GM21447 (cell line): ENCODE data around the gene OS9.
"Not testable (repeated sequence)": the region's sequence is repeated elsewhere in the genome, so short reads cannot be mapped to it uniquely, and the experiment has no call there.

ENCODE experiments used
- ATAC-seq: cut with Tn5 transposase; IDR thresholded peaks from one replicate; pipeline ENCODE4 v1.9.1; 2021; ENCODE audit not compliant: unreplicated experiment

The OS9 gene

DNA sequence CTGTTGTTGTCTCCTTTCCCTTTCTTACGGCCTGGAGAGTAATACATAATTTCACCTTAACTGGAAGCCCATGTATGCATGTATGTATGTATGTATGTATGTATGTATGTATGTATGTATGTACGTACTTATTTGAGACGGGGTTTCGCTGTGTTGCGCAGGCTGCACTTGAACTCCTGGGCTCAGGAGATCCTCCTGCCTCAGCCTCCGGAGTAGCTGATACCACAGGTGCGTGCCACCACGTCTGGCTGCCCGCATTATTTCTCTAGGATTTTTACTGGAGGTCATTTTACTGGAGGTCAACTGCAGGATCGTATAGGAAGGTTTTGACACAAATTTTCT is 644 bp upstream of the OS9 start:
- ATAC-seq, result no peak

DNA sequence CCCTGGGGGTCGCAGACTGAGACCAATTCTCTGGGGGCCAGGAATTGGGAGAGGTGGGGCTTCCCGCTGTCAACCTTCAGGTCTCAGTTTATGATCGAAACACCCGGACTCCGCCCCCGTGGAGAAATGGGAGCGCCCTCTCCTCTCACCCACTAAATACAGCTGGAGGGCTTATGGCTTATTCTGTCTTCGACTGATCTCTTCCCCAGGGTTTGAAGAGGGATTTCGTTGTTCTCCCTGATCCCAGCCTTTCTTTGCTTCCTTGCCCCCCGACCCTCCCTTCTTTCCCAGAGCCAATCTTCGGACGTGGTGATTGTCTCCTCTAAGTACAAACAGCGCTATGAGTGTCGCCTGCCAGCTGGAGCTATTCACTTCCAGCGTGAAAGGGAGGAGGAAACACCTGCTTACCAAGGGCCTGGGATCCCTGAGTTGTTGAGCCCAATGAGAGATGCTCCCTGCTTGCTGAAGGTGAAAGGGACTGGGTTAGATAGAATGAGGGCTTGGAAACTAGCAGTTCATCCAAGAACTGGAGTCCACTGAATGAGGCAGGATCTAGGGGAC is 607 bp downstream of the OS9 start:
- peak; percentile 2 for ATAC-seq

DNA sequence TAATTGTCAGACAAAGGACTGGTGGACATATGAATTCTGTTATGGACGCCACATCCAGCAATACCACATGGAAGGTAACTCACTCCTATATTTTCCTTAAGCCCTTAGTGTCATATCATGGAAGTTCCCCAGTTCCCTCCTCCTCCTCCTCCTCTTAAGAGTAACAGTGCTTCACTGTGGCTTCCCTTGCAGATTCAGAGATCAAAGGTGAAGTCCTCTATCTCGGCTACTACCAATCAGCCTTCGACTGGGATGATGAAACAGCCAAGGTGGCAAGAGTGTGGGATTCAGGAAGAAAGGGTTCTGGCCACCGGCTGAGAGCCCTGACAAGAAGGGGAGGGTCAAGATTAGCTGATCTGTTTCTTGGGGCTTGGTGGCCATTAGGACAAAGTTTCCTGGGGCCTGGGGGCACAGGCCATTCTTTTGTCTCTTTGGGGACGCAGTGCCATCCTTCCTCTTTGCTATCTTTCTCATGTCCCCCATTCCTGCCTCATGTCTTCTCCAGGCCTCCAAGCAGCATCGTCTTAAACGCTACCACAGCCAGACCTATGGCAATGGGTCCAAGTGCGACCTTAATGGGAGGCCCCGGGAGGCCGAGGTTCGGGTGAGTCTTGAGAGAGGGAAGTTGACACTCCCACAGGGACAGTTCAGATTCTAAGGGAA is 2.0 kb downstream of the OS9 start:
- ATAC-seq, result no peak

DNA sequence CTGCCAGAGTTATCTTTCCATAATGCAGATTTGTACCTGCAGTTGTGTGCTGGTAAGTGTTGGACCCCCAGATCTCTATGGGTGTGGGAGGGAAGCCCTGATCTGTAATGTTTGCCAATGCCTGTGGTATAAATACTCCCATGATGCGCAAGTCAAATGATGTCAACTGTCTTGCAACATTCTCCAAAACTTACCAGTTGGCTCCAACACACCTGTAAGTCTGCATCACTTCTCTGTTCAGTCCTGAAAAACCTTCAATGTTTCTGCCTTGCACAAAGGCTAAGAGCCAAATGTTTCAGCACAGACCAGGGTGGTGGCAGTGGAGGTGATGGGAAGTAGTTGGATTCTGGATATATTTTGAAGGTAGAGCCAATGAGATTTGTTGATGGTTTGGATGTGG is 3.1 kb downstream of the OS9 start:
- no peak for ATAC-seq

DNA sequence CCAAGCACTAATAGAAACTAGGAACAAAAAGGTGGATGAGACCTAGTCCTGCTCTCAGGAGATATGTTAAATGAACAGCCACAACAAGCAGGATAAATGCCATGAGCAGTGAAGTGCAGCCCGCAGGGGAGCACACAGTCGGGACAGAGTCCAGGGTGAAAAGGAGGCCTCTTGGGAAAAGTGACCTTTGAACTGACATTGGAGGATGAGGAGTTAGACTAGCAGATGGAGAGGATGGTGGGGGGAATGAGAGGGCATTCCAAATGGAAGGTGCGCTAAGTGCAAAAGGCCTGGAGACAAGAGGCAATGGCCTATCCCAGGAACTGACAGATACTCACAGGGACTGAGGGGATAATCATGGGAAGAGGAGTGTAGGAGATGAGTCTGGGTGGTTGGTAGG is 4.5 kb downstream of the OS9 start:
- no peak for ATAC-seq

DNA sequence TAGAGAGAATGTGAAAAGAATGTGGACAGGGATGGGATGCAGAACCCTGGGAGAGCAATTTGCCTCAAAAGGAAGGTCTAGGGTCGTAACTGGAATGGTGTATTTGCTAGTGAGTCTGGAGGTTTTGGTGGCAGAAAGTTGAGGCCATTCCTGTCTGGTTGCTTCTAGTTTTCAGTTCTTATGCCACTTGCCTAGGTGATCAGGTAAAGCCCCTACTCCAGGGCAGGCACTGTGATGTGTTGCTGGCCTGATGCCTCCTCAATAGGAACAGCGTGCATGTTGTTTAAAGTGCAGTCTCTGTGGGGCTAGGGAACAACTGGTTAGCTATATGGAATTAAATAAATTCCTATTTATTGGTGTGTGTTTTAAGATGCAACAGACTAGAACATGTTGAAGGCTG is 6.4 kb downstream of the OS9 start:
- ATAC-seq, result no peak

DNA sequence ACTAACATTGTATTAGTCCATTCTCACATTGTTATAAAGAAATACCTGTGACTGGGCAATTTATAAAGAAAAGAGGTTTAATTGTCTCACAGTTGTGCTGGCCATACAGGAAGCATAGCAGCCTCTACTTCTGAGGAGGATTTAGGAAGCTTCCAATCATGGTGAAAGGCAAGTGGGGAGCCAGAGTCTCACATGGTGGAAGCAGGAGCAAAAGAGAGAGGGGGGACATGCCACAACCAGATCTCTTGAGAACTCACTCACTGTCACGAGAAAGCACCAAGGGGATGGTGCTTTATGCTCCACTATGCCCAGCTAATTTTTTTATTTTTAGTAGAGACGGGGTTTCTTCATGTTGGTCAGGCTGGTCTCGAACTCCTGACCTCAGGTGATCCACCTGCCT is 13.3 kb downstream of the OS9 start:
- no peak for ATAC-seq

DNA sequence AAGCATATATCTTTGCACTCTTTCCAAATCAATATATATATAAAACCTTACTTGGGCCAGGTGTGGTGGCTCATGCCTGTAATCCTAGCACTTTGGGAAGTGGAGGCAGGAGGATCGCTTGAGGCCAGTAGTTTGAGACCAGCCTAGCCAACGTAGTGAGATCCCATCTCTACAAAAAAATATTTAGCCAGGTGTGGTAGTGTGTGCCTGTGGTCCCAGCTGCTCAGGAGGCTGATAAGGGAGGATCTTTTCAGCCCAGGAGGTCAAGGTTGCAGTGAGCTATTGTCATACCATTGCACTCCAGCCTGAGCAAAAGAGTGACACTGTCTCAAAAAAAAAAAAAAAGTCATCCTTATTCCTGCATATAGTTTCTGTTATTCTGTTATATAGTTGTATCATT is 14.4 kb downstream of the OS9 start:
- ATAC-seq, result no peak

DNA sequence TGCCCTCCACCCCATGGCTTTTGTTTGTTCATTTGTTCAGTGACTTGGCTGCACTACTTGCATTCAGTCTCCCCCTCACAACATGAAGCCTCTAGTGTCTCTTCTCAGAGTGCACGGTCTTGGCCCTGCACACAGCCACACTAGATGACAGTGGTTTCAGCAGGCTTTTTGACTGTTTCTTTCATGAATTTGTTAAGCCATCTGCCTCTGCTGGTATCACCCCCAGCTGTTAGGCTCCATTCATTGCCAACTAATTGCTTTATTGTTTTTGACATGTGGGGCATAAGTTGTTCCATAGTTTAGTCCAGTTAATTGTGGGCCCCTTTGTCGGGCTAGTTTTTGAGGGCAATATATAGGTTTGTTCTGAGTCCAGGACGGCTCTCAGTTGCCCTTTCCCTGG is 18.8 kb downstream of the OS9 start:
- ATAC-seq, result no peak

DNA sequence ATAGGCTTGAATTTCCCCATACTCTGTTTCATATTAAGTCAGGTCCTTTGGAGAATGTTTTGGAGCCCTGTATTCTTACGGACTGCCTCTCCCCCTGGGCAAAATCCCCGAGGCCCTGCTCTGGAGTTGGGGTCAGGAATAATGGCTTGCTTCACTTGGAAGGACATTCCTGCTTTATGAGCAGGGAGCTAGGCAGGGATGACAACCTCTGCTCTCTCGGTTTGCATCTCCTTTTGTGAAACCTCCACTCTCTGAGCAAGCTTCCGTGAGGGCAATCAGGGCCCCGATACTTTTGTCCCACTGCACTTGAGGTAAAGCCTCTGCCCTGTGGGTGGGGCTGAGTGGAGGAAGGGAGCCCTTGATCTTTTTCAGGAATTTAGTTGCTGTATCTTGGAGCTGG is 19.3 kb downstream of the OS9 start:
- no peak for ATAC-seq

DNA sequence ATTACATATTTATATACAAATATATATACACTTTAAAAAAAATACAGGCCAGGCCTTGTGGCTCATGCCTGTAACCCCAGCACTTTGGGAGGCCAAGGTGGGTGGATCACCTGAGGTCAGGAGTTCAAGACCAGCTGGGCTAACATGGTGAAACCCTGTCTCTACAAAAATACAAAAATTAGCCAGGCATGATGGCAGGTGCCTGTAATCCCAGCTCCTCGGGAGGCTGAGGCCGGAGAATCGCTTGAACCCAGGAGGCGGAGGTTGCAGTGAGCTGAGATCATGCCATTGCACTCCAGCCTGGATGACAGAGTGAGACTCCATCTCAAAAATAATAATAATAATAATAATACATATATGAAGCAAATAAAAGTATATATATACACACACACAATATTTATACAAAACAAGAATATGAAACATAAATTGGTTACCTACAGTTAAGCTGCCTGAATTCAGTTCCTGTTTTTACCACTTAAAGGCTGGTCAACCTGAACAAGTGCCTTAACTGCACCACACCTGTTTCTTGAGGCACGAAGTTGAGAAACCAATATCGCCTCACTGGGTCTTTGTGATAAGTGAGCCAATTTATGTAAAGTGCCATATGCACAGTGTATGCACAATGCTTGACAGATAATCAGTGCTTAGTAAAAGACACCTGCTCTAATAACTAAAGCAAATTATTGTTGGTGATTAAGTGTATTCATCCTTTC is 21.3 kb downstream of the OS9 start:
- not testable (repeated sequence) for ATAC-seq

DNA sequence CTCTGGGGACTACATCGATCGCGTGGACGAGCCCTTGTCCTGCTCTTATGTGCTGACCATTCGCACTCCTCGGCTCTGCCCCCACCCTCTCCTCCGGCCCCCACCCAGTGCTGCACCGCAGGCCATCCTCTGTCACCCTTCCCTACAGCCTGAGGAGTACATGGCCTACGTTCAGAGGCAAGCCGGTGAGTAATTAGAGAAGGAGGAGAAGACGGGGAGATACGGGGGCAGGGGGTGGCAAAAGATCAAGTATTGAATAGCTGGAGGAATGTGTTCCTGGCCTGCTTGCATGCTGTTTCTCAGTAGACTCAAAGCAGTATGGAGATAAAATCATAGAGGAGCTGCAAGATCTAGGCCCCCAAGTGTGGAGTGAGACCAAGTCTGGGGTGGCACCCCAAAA is 21.9 kb downstream of the OS9 start:
- no peak for ATAC-seq

DNA sequence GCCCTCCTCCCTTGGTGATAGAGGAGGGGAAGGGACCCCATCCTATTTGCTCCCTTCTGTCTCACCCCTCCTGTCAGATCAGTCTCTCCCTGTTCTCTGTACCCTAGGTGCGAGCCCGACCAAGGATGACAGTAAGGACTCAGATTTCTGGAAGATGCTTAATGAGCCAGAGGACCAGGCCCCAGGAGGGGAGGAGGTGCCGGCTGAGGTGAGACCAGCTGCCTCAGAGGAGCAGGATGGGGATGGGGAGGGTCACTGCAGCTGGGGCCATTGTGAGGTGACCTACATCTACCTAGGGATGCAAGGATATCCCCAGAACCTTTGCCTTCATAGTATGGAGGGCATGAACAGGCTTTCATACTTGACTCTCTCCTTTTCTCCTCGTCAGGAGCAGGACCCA is 22.4 kb downstream of the OS9 start:
- ATAC-seq, result no peak

DNA sequence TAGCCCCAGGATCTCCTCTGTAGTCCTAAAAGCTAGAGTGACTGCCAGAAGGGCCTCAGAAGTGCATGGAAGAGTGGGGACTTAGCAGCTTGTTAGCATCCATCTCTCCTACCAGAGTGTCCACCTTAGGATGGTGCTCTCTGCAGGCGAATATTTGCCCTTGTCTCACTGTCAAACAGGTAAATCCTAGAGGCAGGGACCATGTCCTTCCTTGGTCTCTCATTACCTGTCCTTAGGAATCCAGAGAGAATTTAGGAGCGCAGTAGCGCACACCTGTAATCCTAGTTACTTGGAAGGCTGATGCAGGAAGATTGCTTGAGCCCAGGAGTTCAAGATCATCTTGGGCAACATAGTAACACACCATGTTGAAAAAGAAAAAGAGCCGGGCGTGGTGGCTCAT is 23.2 kb downstream of the OS9 start:
- no peak for ATAC-seq

DNA sequence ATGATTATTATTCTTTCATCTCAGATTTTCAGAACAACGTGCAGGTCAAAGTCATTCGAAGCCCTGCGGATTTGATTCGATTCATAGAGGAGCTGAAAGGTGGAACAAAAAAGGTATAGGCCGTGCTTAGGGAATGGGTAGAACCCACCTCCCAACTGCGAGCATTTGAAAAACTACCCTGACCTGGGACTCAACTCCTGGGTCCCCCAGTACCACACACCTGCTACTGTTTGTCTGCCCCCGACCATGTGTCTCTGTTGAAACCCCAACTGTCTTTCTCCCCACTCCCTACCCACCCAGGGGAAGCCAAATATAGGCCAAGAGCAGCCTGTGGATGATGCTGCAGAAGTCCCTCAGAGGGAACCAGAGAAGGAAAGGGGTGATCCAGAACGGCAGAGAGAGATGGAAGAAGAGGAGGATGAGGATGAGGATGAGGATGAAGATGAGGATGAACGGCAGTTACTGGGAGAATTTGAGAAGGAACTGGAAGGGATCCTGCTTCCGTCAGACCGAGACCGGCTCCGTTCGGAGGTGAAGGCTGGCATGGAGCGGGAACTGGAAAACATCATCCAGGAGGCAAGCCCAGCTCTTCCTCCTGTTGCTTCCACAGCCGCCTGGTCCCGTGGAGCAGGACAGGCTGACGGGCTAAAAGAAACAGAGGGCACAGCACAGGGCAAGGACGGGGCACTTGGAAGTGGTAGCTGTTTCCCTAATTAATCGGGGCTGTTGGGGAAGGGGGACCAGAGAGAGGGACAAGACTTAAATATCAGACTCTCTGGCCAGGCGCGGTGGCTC is 24.1 kb downstream of the OS9 start:
- ATAC-seq, result no peak

DNA sequence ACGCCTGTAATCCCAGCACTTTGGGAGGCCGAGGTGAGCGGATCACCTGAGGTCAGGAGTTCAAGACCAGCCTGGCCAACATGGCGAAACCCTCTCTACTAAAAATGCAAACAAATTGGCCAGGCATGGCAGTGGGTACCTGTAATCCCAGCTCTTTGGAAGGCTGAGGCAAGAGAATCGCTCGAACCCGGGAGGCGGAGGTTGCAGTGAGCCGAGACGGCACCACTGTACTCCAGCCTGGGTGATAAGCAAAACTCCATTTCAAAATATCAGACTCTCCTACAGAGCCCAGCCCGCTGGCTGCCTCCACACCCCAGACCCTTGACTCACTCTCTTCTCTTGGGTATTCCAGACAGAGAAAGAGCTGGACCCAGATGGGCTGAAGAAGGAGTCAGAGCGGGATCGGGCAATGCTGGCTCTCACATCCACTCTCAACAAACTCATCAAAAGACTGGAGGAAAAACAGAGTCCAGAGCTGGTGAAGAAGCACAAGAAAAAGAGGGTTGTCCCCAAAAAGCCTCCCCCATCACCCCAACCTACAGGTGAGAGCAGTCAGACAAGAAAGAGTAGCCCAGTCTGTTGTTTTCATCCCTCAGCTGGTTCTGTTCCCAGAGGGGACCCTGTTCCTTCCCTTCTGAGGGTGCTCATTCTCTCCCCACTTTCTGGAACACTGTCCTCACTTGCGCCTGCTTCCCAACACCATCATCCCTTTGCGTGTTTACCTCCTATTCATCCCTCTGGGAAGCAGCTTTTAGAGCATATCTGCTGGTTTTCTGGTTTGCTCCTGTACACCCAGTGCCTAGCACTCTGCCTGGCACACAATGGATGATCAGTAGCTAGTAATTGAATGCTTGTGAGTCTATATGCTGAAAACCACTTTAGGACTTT is 25.0 kb downstream of the OS9 start:
- ATAC-seq, result no peak

DNA sequence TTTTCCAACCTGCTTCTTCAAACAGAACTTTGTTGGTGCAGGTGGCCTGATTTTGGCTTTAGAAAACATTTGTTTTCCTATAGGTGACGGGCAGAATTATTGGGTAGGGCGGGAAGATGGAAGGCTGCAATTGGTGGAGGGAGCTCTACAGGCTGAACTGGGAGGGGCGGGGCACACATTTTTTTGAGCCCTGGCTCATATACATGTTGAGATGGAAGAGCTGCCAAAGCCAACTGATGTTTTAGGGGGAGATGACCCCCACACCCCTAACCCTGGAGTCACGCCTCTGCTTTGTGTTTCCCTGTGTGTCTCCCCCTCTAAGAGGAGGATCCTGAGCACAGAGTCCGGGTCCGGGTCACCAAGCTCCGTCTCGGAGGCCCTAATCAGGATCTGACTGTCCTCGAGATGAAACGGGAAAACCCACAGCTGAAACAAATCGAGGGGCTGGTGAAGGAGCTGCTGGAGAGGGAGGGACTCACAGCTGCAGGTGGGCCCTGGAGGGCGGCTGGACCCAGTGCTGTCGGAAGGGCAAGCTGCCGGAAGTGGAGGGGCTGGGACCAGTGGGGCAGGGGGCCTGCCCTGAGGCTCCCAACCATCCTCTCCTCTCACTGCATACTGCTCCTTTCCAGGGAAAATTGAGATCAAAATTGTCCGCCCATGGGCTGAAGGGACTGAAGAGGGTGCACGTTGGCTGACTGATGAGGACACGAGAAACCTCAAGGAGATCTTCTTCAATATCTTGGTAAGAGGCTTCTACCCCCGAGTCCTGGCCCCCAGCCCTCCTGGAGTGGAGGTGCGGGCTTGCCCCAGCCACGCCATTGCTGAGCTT is 26.1 kb downstream of the OS9 start:
- ATAC-seq, result no peak

DNA sequence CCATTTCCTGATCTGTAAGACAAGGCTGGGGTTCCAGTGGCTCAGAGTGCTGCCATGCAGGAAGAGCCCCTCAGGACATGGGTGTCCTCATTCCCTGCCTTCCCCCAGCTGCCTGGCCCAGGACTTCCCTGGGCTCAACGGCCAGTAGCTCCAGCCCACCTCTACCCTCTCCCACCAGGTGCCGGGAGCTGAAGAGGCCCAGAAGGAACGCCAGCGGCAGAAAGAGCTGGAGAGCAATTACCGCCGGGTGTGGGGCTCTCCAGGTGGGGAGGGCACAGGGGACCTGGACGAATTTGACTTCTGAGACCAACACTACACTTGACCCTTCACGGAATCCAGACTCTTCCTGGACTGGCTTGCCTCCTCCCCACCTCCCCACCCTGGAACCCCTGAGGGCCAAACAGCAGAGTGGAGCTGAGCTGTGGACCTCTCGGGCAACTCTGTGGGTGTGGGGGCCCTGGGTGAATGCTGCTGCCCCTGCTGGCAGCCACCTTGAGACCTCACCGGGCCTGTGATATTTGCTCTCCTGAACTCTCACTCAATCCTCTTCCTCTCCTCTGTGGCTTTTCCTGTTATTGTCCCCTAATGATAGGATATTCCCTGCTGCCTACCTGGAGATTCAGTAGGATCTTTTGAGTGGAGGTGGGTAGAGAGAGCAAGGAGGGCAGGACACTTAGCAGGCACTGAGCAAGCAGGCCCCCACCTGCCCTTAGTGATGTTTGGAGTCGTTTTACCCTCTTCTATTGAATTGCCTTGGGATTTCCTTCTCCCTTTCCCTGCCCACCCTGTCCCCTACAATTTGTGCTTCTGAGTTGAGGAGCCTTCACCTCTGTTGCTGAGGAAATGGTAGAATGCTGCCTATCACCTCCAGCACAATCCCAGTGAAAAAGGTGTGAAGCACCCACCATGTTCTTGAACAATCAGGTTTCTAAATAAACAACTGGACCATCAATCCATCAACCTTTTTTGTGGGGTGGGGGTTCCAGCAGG is 27.0 kb downstream of the OS9 start:
- ATAC-seq, result no peak
